KMS-11 (cell line): ENCODE data around the gene CALD1.

Experiments used
- H2AFZ ChIP-seq: fragments of 200-600 bp; sonication (generic); 2 replicates; pipeline ENCODE4 v1.6.1; 2016; ENCODE audit warnings: antibody characterized with exemption, mixed run types, low read depth
- H3K27ac ChIP-seq: fragments of 200-600 bp; sonication (generic); 2 replicates; pipeline ENCODE4 v1.6.1; 2016; ENCODE audit warnings: mild to moderate bottlenecking, mixed run types
- H3K27me3 ChIP-seq: fragments of 200-600 bp; sonication (generic); 2 replicates; pipeline ENCODE4 v1.6.1; 2017; ENCODE audit warnings: mild to moderate bottlenecking, low read depth, mixed run types, moderate library complexity; ENCODE audit not compliant: insufficient read depth
- H3K36me3 ChIP-seq: fragments of 200-600 bp; sonication (generic); 2 replicates; pipeline ENCODE4 v1.6.1; 2017; ENCODE audit warnings: mild to moderate bottlenecking, mixed run types; ENCODE audit not compliant: insufficient read depth
- H3K4me1 ChIP-seq: fragments of 200-600 bp; sonication (generic); 2 replicates; pipeline ENCODE4 v1.6.1; 2016; ENCODE audit warnings: mild to moderate bottlenecking, low read depth, mixed run types; ENCODE audit not compliant: poor library complexity, severe bottlenecking
- H3K4me2 ChIP-seq: fragments of 200-600 bp; sonication (generic); 2 replicates; pipeline ENCODE4 v1.7.0; 2016; ENCODE audit warnings: mild to moderate bottlenecking, mixed run types
- H3K4me3 ChIP-seq: fragments of 200-600 bp; sonication (generic); IDR thresholded peaks from 2 replicates; pipeline ENCODE4 v1.6.1; 2017; ENCODE audit warnings: low read depth, low read length, mixed read lengths; ENCODE audit not compliant: insufficient read depth
- H3K79me2 ChIP-seq: fragments of 200-600 bp; sonication (generic); 2 replicates; pipeline ENCODE4 v1.6.1; 2016; ENCODE audit warnings: low read depth, mixed run types; ENCODE audit not compliant: insufficient read depth
- H3K9ac ChIP-seq: fragments of 200-600 bp; sonication (generic); 2 replicates; pipeline ENCODE4 v1.6.1; 2016; ENCODE audit warnings: mild to moderate bottlenecking, mixed run types
- H4K20me1 ChIP-seq: fragments of 200-600 bp; sonication (generic); 2 replicates; pipeline ENCODE4 v1.6.1; 2016; ENCODE audit warnings: mild to moderate bottlenecking, mixed run types; ENCODE audit not compliant: insufficient read depth
- TF ChIP-seq, protein P1 (sequence below): fragments of 200-600 bp; sonication (generic); conservative IDR thresholded peaks from 2 replicates; pipeline ENCODE4 v1.6.1; 2017; ENCODE audit warnings: low read depth, mild to moderate bottlenecking, antibody characterized with exemption, low read length, moderate library complexity, mixed read lengths

Gene CALD1

DNA sequence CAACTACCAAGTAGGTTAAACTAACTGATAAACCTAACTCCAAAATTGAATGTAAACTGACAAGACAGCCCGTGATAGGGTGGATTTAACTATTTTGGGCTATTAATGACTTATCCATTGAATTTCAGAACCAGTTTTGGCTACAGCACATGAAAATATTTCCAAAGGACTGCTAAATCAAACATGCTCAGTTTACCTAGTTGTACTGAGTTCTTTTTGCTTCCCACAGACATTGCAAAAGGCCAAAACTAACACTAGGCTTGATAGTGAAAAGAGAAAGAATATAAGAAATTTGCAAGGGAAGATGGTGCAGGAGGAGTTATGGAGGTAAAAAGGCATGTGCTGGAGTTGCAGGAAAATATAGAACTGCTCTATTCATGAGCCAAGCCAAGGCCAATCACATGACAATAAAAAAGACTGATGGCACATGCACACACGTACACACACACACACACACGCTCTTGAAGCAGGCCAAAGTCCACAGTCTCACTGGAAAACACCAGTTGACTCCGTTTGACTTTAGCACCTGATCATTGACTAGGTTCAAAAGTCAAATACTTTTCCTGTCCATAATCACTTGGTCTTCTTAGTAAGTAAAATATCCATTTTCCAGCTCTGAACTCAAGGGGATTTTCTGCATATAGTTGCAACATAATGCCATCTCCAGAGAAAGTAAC, 130.9 kb downstream of the CALD1 start:
- H3K27ac ChIP-seq = no peak overlapping the region
- no peak overlapping the region for H3K4me2 ChIP-seq
- H3K27me3 ChIP-seq = no peaks in the 10 kb centered on the region
- no peaks in the 10 kb centered on the region for H3K4me1 ChIP-seq
- H2AFZ ChIP-seq = no peak overlapping the region
- TF ChIP-seq, protein P1, sequence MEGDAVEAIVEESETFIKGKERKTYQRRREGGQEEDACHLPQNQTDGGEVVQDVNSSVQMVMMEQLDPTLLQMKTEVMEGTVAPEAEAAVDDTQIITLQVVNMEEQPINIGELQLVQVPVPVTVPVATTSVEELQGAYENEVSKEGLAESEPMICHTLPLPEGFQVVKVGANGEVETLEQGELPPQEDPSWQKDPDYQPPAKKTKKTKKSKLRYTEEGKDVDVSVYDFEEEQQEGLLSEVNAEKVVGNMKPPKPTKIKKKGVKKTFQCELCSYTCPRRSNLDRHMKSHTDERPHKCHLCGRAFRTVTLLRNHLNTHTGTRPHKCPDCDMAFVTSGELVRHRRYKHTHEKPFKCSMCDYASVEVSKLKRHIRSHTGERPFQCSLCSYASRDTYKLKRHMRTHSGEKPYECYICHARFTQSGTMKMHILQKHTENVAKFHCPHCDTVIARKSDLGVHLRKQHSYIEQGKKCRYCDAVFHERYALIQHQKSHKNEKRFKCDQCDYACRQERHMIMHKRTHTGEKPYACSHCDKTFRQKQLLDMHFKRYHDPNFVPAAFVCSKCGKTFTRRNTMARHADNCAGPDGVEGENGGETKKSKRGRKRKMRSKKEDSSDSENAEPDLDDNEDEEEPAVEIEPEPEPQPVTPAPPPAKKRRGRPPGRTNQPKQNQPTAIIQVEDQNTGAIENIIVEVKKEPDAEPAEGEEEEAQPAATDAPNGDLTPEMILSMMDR = no peak
- no peak overlapping the region for H3K4me3 ChIP-seq
- no peak overlapping the region for H3K9ac ChIP-seq
- H4K20me1 ChIP-seq = no peaks in the 10 kb centered on the region
- H3K79me2 ChIP-seq = no peaks in the 10 kb centered on the region
- no peaks in the 10 kb centered on the region for H3K36me3 ChIP-seq

DNA sequence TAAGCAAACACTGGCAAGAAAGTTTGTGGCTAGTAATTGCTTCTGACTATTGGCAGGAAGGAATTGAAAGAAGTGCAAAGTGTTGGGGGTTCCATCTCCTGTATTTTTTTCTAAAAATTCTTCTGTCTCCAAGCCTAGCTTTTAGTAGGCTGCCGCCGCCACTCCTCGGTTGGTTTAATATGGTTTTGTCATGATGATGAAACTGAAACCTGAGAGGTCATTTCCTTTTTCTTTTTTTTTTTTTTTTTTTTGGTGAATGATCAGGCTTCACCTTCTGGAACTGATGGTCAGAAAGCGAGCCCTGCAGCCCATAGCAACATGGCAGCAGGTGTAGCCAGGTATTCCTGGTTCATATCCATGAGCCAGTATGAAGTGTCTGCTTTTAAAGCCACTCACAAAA, 131.5 kb downstream of the CALD1 start:
- TF ChIP-seq, protein P1 = no peak
- no peaks in the 10 kb centered on the region for H4K20me1 ChIP-seq
- H3K4me3 ChIP-seq = no peak overlapping the region
- H3K9ac ChIP-seq = no peak overlapping the region
- no peak overlapping the region for H3K27ac ChIP-seq
- no peaks in the 10 kb centered on the region for H3K79me2 ChIP-seq
- no peak overlapping the region for H2AFZ ChIP-seq
- H3K27me3 ChIP-seq = no peaks in the 10 kb centered on the region
- no peaks in the 10 kb centered on the region for H3K4me1 ChIP-seq
- no peaks in the 10 kb centered on the region for H3K36me3 ChIP-seq
- H3K4me2 ChIP-seq = no peak overlapping the region

DNA sequence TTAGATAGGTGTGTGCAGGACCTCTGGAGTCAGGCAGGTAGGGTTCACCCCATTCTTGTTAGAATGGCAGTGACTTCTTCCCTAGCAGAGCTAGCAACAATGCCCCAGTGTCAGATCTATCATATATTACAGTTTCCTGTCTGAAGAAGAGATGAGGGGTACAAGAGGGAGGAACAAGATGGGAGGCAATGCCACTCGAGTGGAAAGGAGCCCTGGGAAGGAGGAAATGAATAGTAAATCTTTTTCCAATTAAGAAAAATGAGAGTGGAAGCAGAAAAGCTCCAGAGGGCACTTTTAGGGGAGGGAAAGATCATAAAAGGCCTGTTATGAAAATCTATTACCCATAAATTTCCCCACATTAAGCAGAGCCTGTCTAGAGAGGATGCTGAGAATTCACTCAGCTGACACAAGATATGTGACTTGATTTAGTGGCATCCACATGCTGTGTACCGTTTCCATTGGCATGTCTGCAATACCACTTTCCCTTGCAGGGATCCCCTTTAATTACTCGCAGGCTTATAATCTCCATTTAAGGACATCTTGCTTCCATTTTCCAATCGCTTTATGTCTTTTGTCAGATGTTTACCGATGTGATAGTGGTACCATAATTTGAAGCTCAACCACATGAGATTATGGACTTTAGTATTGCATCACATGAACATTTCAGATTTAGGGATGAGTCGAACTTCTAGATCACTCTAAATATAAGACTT, 136.9 kb downstream of the CALD1 start:
- TF ChIP-seq, protein P1 = no peak
- Histone ChIP-seq H3K36me3 (no peaks in the 10 kb centered on the region), H4K20me1 (no peaks in the 10 kb centered on the region), H3K4me3 (no peak overlapping the region), H2AFZ (no peak overlapping the region), H3K9ac (no peak overlapping the region), H3K4me2 (no peak overlapping the region), H3K27me3 (no peaks in the 10 kb centered on the region), H3K79me2 (no peaks in the 10 kb centered on the region), H3K27ac (no peak overlapping the region), H3K4me1 (no peaks in the 10 kb centered on the region)

DNA sequence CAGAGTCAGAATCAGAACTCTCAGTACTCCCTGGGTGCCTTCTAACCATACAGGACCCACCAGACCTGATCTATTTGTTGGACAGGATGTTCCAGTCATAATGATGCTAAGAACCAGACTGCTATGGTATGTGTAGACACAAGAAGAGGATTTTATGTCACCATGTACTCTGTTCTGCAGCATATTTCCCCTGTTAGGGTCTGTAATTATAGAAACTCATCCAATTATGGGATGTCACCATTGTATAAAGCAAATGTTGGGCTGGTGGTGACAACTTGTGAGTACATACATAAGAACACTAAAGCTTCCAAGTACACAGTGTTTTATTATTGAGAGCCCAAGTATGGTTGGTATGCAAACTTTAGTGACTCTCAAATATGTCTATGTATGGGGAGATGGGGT, 139.8 kb downstream of the CALD1 start:
- no peaks in the 10 kb centered on the region for H4K20me1 ChIP-seq
- H3K79me2 ChIP-seq = no peaks in the 10 kb centered on the region
- H3K4me2 ChIP-seq = no peak overlapping the region
- no peaks in the 10 kb centered on the region for H3K36me3 ChIP-seq
- H3K4me1 ChIP-seq = no peaks in the 10 kb centered on the region
- H2AFZ ChIP-seq = no peak overlapping the region
- H3K27me3 ChIP-seq = no peaks in the 10 kb centered on the region
- no peak overlapping the region for H3K27ac ChIP-seq
- H3K9ac ChIP-seq = no peak overlapping the region
- TF ChIP-seq, protein P1 = no peak
- H3K4me3 ChIP-seq = no peak overlapping the region
